H9 (cell line): Measurements from ENCODE around the gene G3BP2. TPM values are rescaled to one million over a fixed set of nuclear protein-coding genes. Genes with fewer than 3 reads are reported as not detected.
A peak's percentile ranks its signal among the peaks of the same experiment; 100 is the strongest.

ENCODE experiments used
- DNase-seq: peaks from one replicate; pipeline ENCODE4 v3.0.0-alpha.2; 2017
- H2AFZ ChIP-seq: one replicate; pipeline ENCODE4 v1.6.1; 2013; ENCODE audit warnings: mild to moderate bottlenecking, low read length, control low read depth, moderate library complexity
- H2AK5ac ChIP-seq: 2 replicates; pipeline ENCODE4 v1.6.1; 2013; ENCODE audit warnings: low read length, control low read depth, mixed read lengths; ENCODE audit not compliant: insufficient read length
- H2BK120ac ChIP-seq: one replicate; pipeline ENCODE4 v1.6.1; 2013; ENCODE audit warnings: low read depth, mild to moderate bottlenecking, low read length, control low read depth, inconsistent platforms; ENCODE audit not compliant: poor library complexity, severe bottlenecking
- H2BK12ac ChIP-seq: 2 replicates; pipeline ENCODE4 v1.6.1; 2013; ENCODE audit warnings: low read length, control low read depth, mixed read lengths, low read depth; ENCODE audit not compliant: insufficient read length
- H2BK15ac ChIP-seq: 2 replicates; pipeline ENCODE4 v1.6.1; 2013; ENCODE audit warnings: low read depth, low read length, control low read depth
- H2BK20ac ChIP-seq: one replicate; pipeline ENCODE4 v1.6.1; 2013; ENCODE audit warnings: low read depth, mild to moderate bottlenecking, low read length, control low read depth, inconsistent platforms; ENCODE audit not compliant: poor library complexity, severe bottlenecking
- H2BK5ac ChIP-seq: 2 replicates; pipeline ENCODE4 v1.6.1; 2013; ENCODE audit warnings: low read length, control low read depth, mixed read lengths; ENCODE audit not compliant: insufficient read length
- H3K14ac ChIP-seq: 2 replicates; pipeline ENCODE4 v1.6.1; 2013; ENCODE audit warnings: low read length, control low read depth; ENCODE audit not compliant: insufficient read depth
- H3K18ac ChIP-seq: 2 replicates; pipeline ENCODE4 v1.6.1; 2013; ENCODE audit warnings: low read depth, mild to moderate bottlenecking, mixed read lengths, low read length, control low read depth; ENCODE audit not compliant: insufficient read length
- H3K23ac ChIP-seq: 2 replicates; pipeline ENCODE4 v1.6.1; 2013; ENCODE audit warnings: low read length, control low read depth, mixed read lengths, low read depth; ENCODE audit not compliant: insufficient read length
- H3K23me2 ChIP-seq: 2 replicates; pipeline ENCODE4 v1.6.1; 2013; ENCODE audit warnings: low read depth, mild to moderate bottlenecking, mixed read lengths, low read length, control low read depth; ENCODE audit not compliant: insufficient read length, poor library complexity, severe bottlenecking
- H3K27ac ChIP-seq: 2 replicates; pipeline ENCODE4 v1.5.1; 2013; ENCODE audit warnings: low read length, control low read depth, mixed read lengths, low read depth; ENCODE audit not compliant: insufficient read length
- H3K27me3 ChIP-seq: 2 replicates; pipeline ENCODE4 v1.6.1; 2013; ENCODE audit warnings: low read length, control low read depth, inconsistent platforms; ENCODE audit not compliant: insufficient read depth
- H3K4ac ChIP-seq: 2 replicates; pipeline ENCODE4 v1.6.1; 2013; ENCODE audit warnings: low read depth, mild to moderate bottlenecking, control low read depth, inconsistent platforms, low read length, moderate library complexity
- H3K4me1 ChIP-seq: 2 replicates; pipeline ENCODE4 v1.6.1; 2013; ENCODE audit warnings: low read length, control low read depth, inconsistent platforms; ENCODE audit not compliant: insufficient read depth
- H3K4me2 ChIP-seq: 2 replicates; pipeline ENCODE4 v1.6.1; 2013; ENCODE audit warnings: low read length, control low read depth, mixed read lengths; ENCODE audit not compliant: insufficient read length, insufficient read depth
- H3K56ac ChIP-seq: 2 replicates; pipeline ENCODE4 v1.6.1; 2013; ENCODE audit warnings: low read depth, mild to moderate bottlenecking, mixed read lengths, low read length, control low read depth; ENCODE audit not compliant: insufficient read length
- H3K79me1 ChIP-seq: 2 replicates; pipeline ENCODE4 v1.6.1; 2013; ENCODE audit warnings: low read depth, mild to moderate bottlenecking, moderate library complexity, low read length, control low read depth, inconsistent platforms; ENCODE audit not compliant: insufficient read depth, poor library complexity, severe bottlenecking
- H3K79me2 ChIP-seq: 2 replicates; pipeline ENCODE4 v1.6.1; 2013; ENCODE audit warnings: low read length, control low read depth, inconsistent platforms; ENCODE audit not compliant: insufficient read depth
- H3K9ac ChIP-seq: 2 replicates; pipeline ENCODE4 v1.6.1; 2013; ENCODE audit warnings: low read length, control low read depth, mixed read lengths; ENCODE audit not compliant: insufficient read length; ENCODE audit errors: extremely low read depth
- H3K9me3 ChIP-seq: one replicate; pipeline ENCODE4 v1.6.1; 2013; ENCODE audit warnings: low read depth, low read length, inconsistent platforms; ENCODE audit not compliant: control insufficient read depth
- H3T11ph ChIP-seq: one replicate; pipeline ENCODE4 v1.6.1; 2013; ENCODE audit warnings: mild to moderate bottlenecking, low read length, control low read depth, inconsistent platforms
- H4K20me1 ChIP-seq: one replicate; pipeline ENCODE4 v1.6.1; 2013; ENCODE audit not compliant: control insufficient read depth, insufficient read length, insufficient read depth
- H4K5ac ChIP-seq: 2 replicates; pipeline ENCODE4 v1.6.1; 2013; ENCODE audit warnings: low read depth, mild to moderate bottlenecking, mixed read lengths, low read length, control low read depth; ENCODE audit not compliant: insufficient read length
- H4K8ac ChIP-seq: replicated peaks from 2 replicates; pipeline ENCODE4 v1.6.1; 2013; ENCODE audit warnings: low read length, control low read depth, mixed read lengths, low read depth; ENCODE audit not compliant: insufficient read length
- H4K91ac ChIP-seq: 2 replicates; pipeline ENCODE4 v1.6.1; 2013; ENCODE audit warnings: low read depth, mild to moderate bottlenecking, moderate library complexity, mixed read lengths, low read length, control low read depth; ENCODE audit not compliant: insufficient read length
- H3K27ac Mint-ChIP-seq, 3 experiments: 2 replicates in 2 of 3; 3 replicates in 1 of 3; pipeline ENCODE4 v1.8.0; 2020 to 2021; ENCODE audit warnings: mixed read lengths in 3 of 3, mild to moderate bottlenecking in 1 of 3, moderate library complexity in 1 of 3
- H3K27me3 Mint-ChIP-seq: 2 replicates; pipeline ENCODE4 v1.8.0; 2021; ENCODE audit warnings: low read depth, mild to moderate bottlenecking, moderate library complexity, mixed read lengths
- H3K36me3 Mint-ChIP-seq, 3 experiments: 2 replicates in 2 of 3; 3 replicates in 1 of 3; pipeline ENCODE4 v1.8.0; 2020 to 2021; ENCODE audit warnings: low read depth in 3 of 3, mixed read lengths in 3 of 3; ENCODE audit not compliant: insufficient read depth in 1 of 3
- H3K4me1 Mint-ChIP-seq, 2 experiments: 2 replicates each; pipeline ENCODE4 v1.8.0; 2020; ENCODE audit warnings: mixed read lengths in 2 of 2
- H3K4me3 Mint-ChIP-seq, 2 experiments: 2 replicates in 1 of 2; 3 replicates in 1 of 2; pipeline ENCODE4 v1.8.0; 2020 to 2021; ENCODE audit warnings: mild to moderate bottlenecking in 2 of 2, mixed read lengths in 2 of 2, moderate library complexity in 1 of 2
- H3K9me3 Mint-ChIP-seq, 2 experiments: 2 replicates in 1 of 2; 3 replicates in 1 of 2; pipeline ENCODE4 v1.8.0; 2020; ENCODE audit warnings: mild to moderate bottlenecking in 2 of 2, mixed read lengths in 2 of 2, moderate library complexity in 1 of 2
- WGBS: extraction: QIAGEN DNeasy Blood & Tissue Kit; methylation state at CpG from one replicate; pipeline ENCODE4 v1.1.7; 2013; ENCODE audit warnings: missing lambda C conversion rate, low lambda C conversion rate, mixed read lengths; ENCODE audit not compliant: insufficient read length; ENCODE audit errors: extremely low coverage; 5-methylcytosine and 5-hydroxymethylcytosine counted together
- total RNA-seq: library from RNA; stranded (reverse); gene quantifications from 2 replicates; pipeline ENCODE4 v1.2.1, GENCODE V29; 2021
- TF ChIP-seq, protein P1 (sequence below): fragments of 200-600 bp; sonication (generic); conservative IDR thresholded peaks from 3 replicates; pipeline ENCODE4 v1.8.0; 2021; ENCODE audit warnings: antibody characterized with exemption, mild to moderate bottlenecking

Gene G3BP2
- total RNA-seq, 1 experiment from 2014 or later, result 405 TPM

DNA sequence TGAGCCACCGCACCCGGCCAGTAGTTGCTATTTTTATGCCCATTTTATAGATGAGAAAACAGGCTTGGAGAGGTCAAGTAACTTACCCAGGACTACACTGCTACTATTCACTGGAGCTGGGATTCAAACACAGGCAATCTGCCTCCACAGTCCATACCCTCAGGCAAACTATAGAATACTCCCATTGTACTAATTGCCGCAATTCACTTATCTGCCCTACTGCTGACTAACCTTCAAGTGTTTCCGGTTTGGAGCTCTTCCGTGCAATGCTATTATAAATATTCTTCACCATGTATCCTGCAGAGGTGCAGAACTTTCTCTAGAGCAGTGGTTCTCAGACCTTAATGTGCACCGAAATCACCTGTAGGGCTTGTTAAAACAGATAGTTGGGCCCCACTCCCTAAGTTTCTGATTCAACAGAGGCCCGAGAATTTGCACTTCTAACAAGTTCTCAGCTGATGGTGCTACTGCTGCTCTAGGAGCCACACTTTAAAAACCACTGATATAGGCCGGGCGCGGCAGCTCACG is 1.9 kb upstream of the G3BP2 start:
- peaks cover 34% of the 10 kb centered on the region for H3K79me2 ChIP-seq
- Mint-ChIP-seq H3K27ac (peak overlapping the region; percentile 67 to 70 (median 69); a peak in 5 of 7 replicates), H3K4me1 (peaks cover 31 to 40% of the 10 kb centered on the region in 2 experiments), H3K9me3 (no peaks in the 10 kb centered on the region), H3K27me3 (peaks cover 3% of the 10 kb centered on the region; the same call in 1 of the 2 replicates), H3K4me3 (no peak overlapping the region; a peak in 2 of 5 replicates), H3K36me3 (peaks cover 3 to 19% (median 12%) of the 10 kb centered on the region in 3 experiments; a peak in 6 of 7 replicates)
- TF ChIP-seq, protein P1, sequence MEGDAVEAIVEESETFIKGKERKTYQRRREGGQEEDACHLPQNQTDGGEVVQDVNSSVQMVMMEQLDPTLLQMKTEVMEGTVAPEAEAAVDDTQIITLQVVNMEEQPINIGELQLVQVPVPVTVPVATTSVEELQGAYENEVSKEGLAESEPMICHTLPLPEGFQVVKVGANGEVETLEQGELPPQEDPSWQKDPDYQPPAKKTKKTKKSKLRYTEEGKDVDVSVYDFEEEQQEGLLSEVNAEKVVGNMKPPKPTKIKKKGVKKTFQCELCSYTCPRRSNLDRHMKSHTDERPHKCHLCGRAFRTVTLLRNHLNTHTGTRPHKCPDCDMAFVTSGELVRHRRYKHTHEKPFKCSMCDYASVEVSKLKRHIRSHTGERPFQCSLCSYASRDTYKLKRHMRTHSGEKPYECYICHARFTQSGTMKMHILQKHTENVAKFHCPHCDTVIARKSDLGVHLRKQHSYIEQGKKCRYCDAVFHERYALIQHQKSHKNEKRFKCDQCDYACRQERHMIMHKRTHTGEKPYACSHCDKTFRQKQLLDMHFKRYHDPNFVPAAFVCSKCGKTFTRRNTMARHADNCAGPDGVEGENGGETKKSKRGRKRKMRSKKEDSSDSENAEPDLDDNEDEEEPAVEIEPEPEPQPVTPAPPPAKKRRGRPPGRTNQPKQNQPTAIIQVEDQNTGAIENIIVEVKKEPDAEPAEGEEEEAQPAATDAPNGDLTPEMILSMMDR, result no peak
- WGBS, result no CpG with 5 or more reads among the region's 11 CpGs
- no peak overlapping the region for H3K56ac ChIP-seq
- no peak overlapping the region for H2BK20ac ChIP-seq
- no peak overlapping the region for H3K18ac ChIP-seq
- H3K4me1 ChIP-seq, result no peaks in the 10 kb centered on the region
- H2BK5ac ChIP-seq, result no peak overlapping the region
- H2AFZ ChIP-seq, result no peak overlapping the region
- no peak overlapping the region for H2BK120ac ChIP-seq
- H3K27me3 ChIP-seq, result no peaks in the 10 kb centered on the region
- no peaks in the 10 kb centered on the region for H3K9me3 ChIP-seq
- H3K4me2 ChIP-seq, result no peak overlapping the region
- no peaks in the 10 kb centered on the region for H4K20me1 ChIP-seq
- no peak overlapping the region for H3K4ac ChIP-seq
- no peak overlapping the region for H2AK5ac ChIP-seq
- no peak overlapping the region for H2BK15ac ChIP-seq
- no peak overlapping the region for H2BK12ac ChIP-seq
- no peaks in the 10 kb centered on the region for H3K79me1 ChIP-seq
- no peak overlapping the region for H4K8ac ChIP-seq
- DNase-seq, result no peak
- no peak overlapping the region for H3K14ac ChIP-seq
- H3K23ac ChIP-seq, result no peak overlapping the region
- no peak overlapping the region for H3K9ac ChIP-seq
- no peak overlapping the region for H4K5ac ChIP-seq
- no peak overlapping the region for H4K91ac ChIP-seq
- no peak overlapping the region for H3T11ph ChIP-seq
- peaks cover 4% of the 10 kb centered on the region for H3K23me2 ChIP-seq
- no peak overlapping the region for H3K27ac ChIP-seq
